ENCODE measurements around the gene CACNA1G. TPM values are rescaled to one million over a fixed set of nuclear protein-coding genes. Genes with fewer than 3 reads are reported as not detected.

Gene CACNA1G
- polyA plus RNA-seq (2013, experiment 1 of 2): 3.0 TPM
- polyA plus RNA-seq (2013, experiment 2 of 2): 2.8 TPM

DNA sequence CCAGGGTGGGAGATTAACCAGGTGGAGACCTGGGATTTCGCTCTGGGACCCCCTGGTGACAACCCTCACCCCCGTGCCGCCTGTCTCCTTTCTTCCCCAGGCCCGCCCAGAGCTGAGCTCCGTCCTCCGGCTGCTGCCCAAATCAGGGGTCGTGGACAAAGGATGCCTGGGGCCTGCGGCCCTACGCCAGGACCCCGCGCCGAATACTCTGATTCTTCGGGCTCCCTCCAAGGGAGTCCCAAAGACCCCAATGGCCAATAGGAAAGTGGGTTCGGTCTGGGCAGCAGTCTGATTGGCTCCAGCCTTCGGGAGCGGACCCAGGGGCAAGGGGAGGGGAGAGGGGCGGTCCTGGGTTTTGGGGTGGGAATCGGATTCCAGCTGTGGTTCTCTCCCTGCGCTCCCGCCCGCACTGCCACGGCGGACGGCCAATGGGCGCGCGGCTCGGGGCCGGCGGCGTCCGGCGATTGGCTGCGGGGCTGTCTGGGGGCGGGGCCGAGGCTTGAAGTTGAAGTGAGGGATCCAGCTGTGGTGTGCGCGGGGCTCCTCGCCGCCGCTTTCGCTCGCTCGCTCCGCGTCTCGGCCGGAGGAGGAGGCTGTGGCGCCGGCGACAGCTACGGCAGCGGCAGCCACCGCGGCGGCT lies at the start of gene CACNA1G:
Gene CACNA1G, plus strand, starts transcription at position 531 of the 640 bp plus-strand sequence. CDS start 745 bp downstream, outside the sequence.
- peak within 1 kb of the TSS; percentile 52 to 77 for H3K4me3 ChIP-seq (ENCODE audit: low read length in 2 of 2)
- no peak within 1 kb of the TSS for H2BK120ac ChIP-seq (ENCODE audit: low read depth, low read length)
- H3K4ac ChIP-seq (ENCODE audit: low read length): no peak within 1 kb of the TSS
- no peak within 1 kb of the TSS for H4K8ac ChIP-seq (ENCODE audit: low read depth, low read length)
- peak within 1 kb of the TSS; percentile 90 for H2BK12ac ChIP-seq (ENCODE audit: low read length)
- peak within 1 kb of the TSS; percentile 94 for H3K4me2 ChIP-seq (ENCODE audit: insufficient read depth, low read length, poor library complexity, severe bottlenecking)
- H2BK5ac ChIP-seq (ENCODE audit: low read length): peak within 1 kb of the TSS; percentile 54
- H2AFZ ChIP-seq (ENCODE audit: low read length): peak within 1 kb of the TSS; percentile 97
- H3K9ac ChIP-seq (ENCODE audit: low read depth, low read length, poor library complexity): peak within 1 kb of the TSS; percentile 4
- DNase-seq (ENCODE audit: low spot score): peak; percentile 97
- peak within 1 kb of the TSS; percentile 95 for H2BK15ac ChIP-seq (ENCODE audit: low read length)
- H3K4me1 ChIP-seq (ENCODE audit: control insufficient read depth in 2 of 2, insufficient read depth in 1 of 2, low read depth in 1 of 2, low read length in 2 of 2): peaks cover 37 to 46% of the 10 kb centered on the region in 2 donors
- H3K36me3 ChIP-seq (replicated peaks in 1 of 2; ENCODE audit: control insufficient read depth in 2 of 2, insufficient read depth in 2 of 2, low read length in 2 of 2): no peaks in the 10 kb centered on the region
- H3K9me3 ChIP-seq (replicated peaks in 1 of 2; ENCODE audit: control insufficient read depth in 2 of 2, insufficient read depth in 1 of 2, low read depth in 1 of 2, low read length in 2 of 2): no peaks in the 10 kb centered on the region
- WGBS, 2 donors (ENCODE audit: extremely low coverage in 2 of 2, insufficient read length in 2 of 2, insufficient replicate concordance in 1 of 2): no CpG with 5 or more reads among the region's 56 CpGs
- H3K23ac ChIP-seq (ENCODE audit: low read depth, low read length, poor library complexity): no peak within 1 kb of the TSS
- peaks cover 13 to 54% (median 51%) of the 10 kb centered on the region in 3 experiments for H3K27me3 ChIP-seq (ENCODE audit: control insufficient read depth in 3 of 3, insufficient read depth in 3 of 3, low read depth in 1 of 3, low read length in 3 of 3)
- H3K79me1 ChIP-seq (ENCODE audit: low read depth, low read length): no peaks in the 10 kb centered on the region
- H4K91ac ChIP-seq (ENCODE audit: low read depth, low read length, poor library complexity): no peak within 1 kb of the TSS
- no peak within 1 kb of the TSS for H3K14ac ChIP-seq (ENCODE audit: low read length)
- no peak within 1 kb of the TSS for H3K27ac ChIP-seq (replicated peaks; ENCODE audit: low read length)
- peak within 1 kb of the TSS; percentile 91 for H3K18ac ChIP-seq (ENCODE audit: low read length)
- H2AK5ac ChIP-seq (ENCODE audit: low read depth, low read length): peak within 1 kb of the TSS; percentile 97

DNA sequence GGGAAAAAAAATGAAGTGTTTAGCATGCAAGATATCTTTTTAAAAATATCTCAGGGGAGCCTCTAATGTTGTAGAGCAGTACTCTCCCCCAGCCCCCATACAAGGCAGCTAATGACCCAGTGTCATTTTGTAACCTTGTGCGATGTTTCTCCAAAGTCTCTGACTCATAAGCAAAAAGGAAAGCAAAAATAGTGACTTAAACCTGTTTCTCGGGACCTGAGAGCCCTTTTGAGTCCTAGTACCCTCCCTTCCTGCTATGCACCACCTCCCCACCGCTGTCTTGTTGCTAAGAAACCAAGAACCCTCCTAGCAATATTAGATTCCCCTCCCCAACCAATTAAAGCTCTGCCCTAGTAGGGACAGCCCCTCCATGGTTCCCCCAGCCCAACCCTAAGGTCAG lies 49.5 kb upstream of the CACNA1G start:
- Histone ChIP-seq H2BK5ac (ENCODE audit: low read length) (no peak overlapping the region), H4K91ac (ENCODE audit: low read depth, low read length, poor library complexity) (no peak overlapping the region), H2BK12ac (ENCODE audit: low read length) (no peak overlapping the region), H3K79me1 (ENCODE audit: low read depth, low read length) (no peaks in the 10 kb centered on the region), H3K27me3 (ENCODE audit: control insufficient read depth in 3 of 3, insufficient read depth in 3 of 3, low read depth in 1 of 3, low read length in 3 of 3) (peaks cover 0 to 25% (median 0%) of the 10 kb centered on the region in 3 experiments), H3K36me3 (replicated peaks in 1 of 2; ENCODE audit: control insufficient read depth in 2 of 2, insufficient read depth in 2 of 2, low read length in 2 of 2) (no peaks in the 10 kb centered on the region), H3K18ac (ENCODE audit: low read length) (no peak overlapping the region), H2AFZ (ENCODE audit: low read length) (peak overlapping the region; percentile 68), H2BK15ac (ENCODE audit: low read length) (no peak overlapping the region), H3K4ac (ENCODE audit: low read length) (no peak overlapping the region), H3K27ac (replicated peaks; ENCODE audit: low read length) (no peak overlapping the region), H3K4me2 (ENCODE audit: insufficient read depth, low read length, poor library complexity, severe bottlenecking) (no peak overlapping the region), H2AK5ac (ENCODE audit: low read depth, low read length) (no peak overlapping the region), H4K8ac (ENCODE audit: low read depth, low read length) (no peak overlapping the region), H3K23ac (ENCODE audit: low read depth, low read length, poor library complexity) (no peak overlapping the region), H3K9me3 (replicated peaks in 1 of 2; ENCODE audit: control insufficient read depth in 2 of 2, insufficient read depth in 1 of 2, low read depth in 1 of 2, low read length in 2 of 2) (no peaks in the 10 kb centered on the region), H3K14ac (ENCODE audit: low read length) (no peak overlapping the region), H3K4me1 (ENCODE audit: control insufficient read depth in 2 of 2, insufficient read depth in 1 of 2, low read depth in 1 of 2, low read length in 2 of 2) (peaks cover 18 to 27% of the 10 kb centered on the region in 2 donors), H3K4me3 (ENCODE audit: low read length in 2 of 2) (no peak overlapping the region), H2BK120ac (ENCODE audit: low read depth, low read length) (no peak overlapping the region), H3K9ac (ENCODE audit: low read depth, low read length, poor library complexity) (no peak overlapping the region)
- DNase-seq (ENCODE audit: low spot score): no peak
- no CpG with 5 or more reads among the region's 3 CpGs for WGBS, 2 donors (ENCODE audit: extremely low coverage in 2 of 2, insufficient read length in 2 of 2, insufficient replicate concordance in 1 of 2)

DNA sequence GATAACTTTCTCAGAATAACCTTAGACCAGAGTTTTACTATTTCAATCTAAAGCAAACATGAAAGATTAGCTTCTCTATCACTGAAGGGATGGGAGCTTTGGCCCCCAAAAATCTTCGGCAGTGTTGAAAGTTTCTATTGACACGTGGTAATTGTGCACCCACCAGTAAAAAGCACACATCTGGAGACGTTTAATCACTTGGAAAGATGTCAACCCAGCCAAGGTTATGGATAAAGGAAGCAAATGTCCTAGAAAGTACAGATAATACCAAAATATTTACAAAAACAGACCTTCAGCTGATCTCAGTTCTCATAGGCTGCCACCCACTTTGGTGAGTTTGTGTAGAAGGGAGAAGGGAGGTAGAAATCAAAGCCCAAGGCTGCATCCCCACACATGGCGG lies 47.0 kb upstream of the CACNA1G start:
- no peak overlapping the region for H2BK120ac ChIP-seq (ENCODE audit: low read depth, low read length)
- H2AK5ac ChIP-seq (ENCODE audit: low read depth, low read length): no peak overlapping the region
- H3K14ac ChIP-seq (ENCODE audit: low read length): no peak overlapping the region
- no peak for DNase-seq (ENCODE audit: low spot score)
- WGBS, 2 donors (ENCODE audit: extremely low coverage in 2 of 2, insufficient read length in 2 of 2, insufficient replicate concordance in 1 of 2): no CpG with 5 or more reads among the region's 4 CpGs
- H3K9ac ChIP-seq (ENCODE audit: low read depth, low read length, poor library complexity): no peak overlapping the region
- H4K8ac ChIP-seq (ENCODE audit: low read depth, low read length): no peak overlapping the region
- H2BK12ac ChIP-seq (ENCODE audit: low read length): no peak overlapping the region
- H3K4ac ChIP-seq (ENCODE audit: low read length): no peak overlapping the region
- no peaks in the 10 kb centered on the region for H3K79me1 ChIP-seq (ENCODE audit: low read depth, low read length)
- H3K4me3 ChIP-seq (ENCODE audit: low read length in 2 of 2): no peak overlapping the region
- H3K27me3 ChIP-seq (ENCODE audit: control insufficient read depth in 3 of 3, insufficient read depth in 3 of 3, low read depth in 1 of 3, low read length in 3 of 3): peaks cover 0 to 22% (median 0%) of the 10 kb centered on the region in 3 experiments
- H2BK5ac ChIP-seq (ENCODE audit: low read length): no peak overlapping the region
- H3K9me3 ChIP-seq (replicated peaks in 1 of 2; ENCODE audit: control insufficient read depth in 2 of 2, insufficient read depth in 1 of 2, low read depth in 1 of 2, low read length in 2 of 2): no peaks in the 10 kb centered on the region
- H3K36me3 ChIP-seq (replicated peaks in 1 of 2; ENCODE audit: control insufficient read depth in 2 of 2, insufficient read depth in 2 of 2, low read length in 2 of 2): no peaks in the 10 kb centered on the region
- peaks cover 18 to 23% of the 10 kb centered on the region in 2 donors for H3K4me1 ChIP-seq (ENCODE audit: control insufficient read depth in 2 of 2, insufficient read depth in 1 of 2, low read depth in 1 of 2, low read length in 2 of 2)
- H3K23ac ChIP-seq (ENCODE audit: low read depth, low read length, poor library complexity): no peak overlapping the region
- no peak overlapping the region for H2AFZ ChIP-seq (ENCODE audit: low read length)
- no peak overlapping the region for H4K91ac ChIP-seq (ENCODE audit: low read depth, low read length, poor library complexity)
- H3K4me2 ChIP-seq (ENCODE audit: insufficient read depth, low read length, poor library complexity, severe bottlenecking): no peak overlapping the region
- H3K18ac ChIP-seq (ENCODE audit: low read length): no peak overlapping the region
- no peak overlapping the region for H2BK15ac ChIP-seq (ENCODE audit: low read length)
- no peak overlapping the region for H3K27ac ChIP-seq (replicated peaks; ENCODE audit: low read length)

DNA sequence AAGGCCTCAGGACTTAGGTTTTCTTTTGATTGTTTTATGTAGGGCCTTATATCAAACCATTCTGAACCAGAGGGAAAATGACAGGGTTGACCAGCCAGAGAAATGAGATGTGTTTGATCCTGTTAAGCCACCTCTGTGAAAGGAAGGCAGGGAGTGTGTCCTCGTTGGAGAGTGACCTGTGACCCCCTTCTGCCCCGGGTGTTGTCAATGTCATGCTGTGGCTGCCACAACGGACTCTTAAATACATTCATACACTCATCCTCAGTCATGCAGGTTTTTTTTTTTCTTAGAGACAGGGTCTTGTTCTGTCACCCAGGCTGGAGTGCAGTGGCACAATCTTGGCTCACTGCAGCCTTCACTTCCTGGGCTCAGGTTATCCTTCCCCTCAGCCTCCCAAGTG lies 46.1 kb upstream of the CACNA1G start:
- no peak overlapping the region for H3K23ac ChIP-seq (ENCODE audit: low read depth, low read length, poor library complexity)

More for the DNA sequence above, 46.1 kb upstream of the CACNA1G start:
- Histone ChIP-seq H3K36me3 (replicated peaks in 1 of 2; ENCODE audit: control insufficient read depth in 2 of 2, insufficient read depth in 2 of 2, low read length in 2 of 2) (no peaks in the 10 kb centered on the region), H2BK120ac (ENCODE audit: low read depth, low read length) (no peak overlapping the region), H2BK12ac (ENCODE audit: low read length) (no peak overlapping the region), H3K14ac (ENCODE audit: low read length) (no peak overlapping the region), H3K4me1 (ENCODE audit: control insufficient read depth in 2 of 2, insufficient read depth in 1 of 2, low read depth in 1 of 2, low read length in 2 of 2) (peaks cover 18% of the 10 kb centered on the region in 2 donors), H3K18ac (ENCODE audit: low read length) (no peak overlapping the region), H3K9me3 (replicated peaks in 1 of 2; ENCODE audit: control insufficient read depth in 2 of 2, insufficient read depth in 1 of 2, low read depth in 1 of 2, low read length in 2 of 2) (no peaks in the 10 kb centered on the region), H3K4me2 (ENCODE audit: insufficient read depth, low read length, poor library complexity, severe bottlenecking) (no peak overlapping the region), H3K27ac (replicated peaks; ENCODE audit: low read length) (peak overlapping the region; percentile 79), H3K4ac (ENCODE audit: low read length) (no peak overlapping the region), H2AK5ac (ENCODE audit: low read depth, low read length) (no peak overlapping the region), H4K91ac (ENCODE audit: low read depth, low read length, poor library complexity) (no peak overlapping the region), H3K27me3 (ENCODE audit: control insufficient read depth in 3 of 3, insufficient read depth in 3 of 3, low read depth in 1 of 3, low read length in 3 of 3) (peaks cover 0 to 21% (median 0%) of the 10 kb centered on the region in 3 experiments), H4K8ac (ENCODE audit: low read depth, low read length) (no peak overlapping the region), H2AFZ (ENCODE audit: low read length) (peak overlapping the region; percentile 38), H3K79me1 (ENCODE audit: low read depth, low read length) (no peaks in the 10 kb centered on the region), H3K4me3 (ENCODE audit: low read length in 2 of 2) (no peak overlapping the region), H2BK15ac (ENCODE audit: low read length) (no peak overlapping the region), H2BK5ac (ENCODE audit: low read length) (no peak overlapping the region), H3K9ac (ENCODE audit: low read depth, low read length, poor library complexity) (no peak overlapping the region)
- no peak for DNase-seq (ENCODE audit: low spot score)
- WGBS, 2 donors (ENCODE audit: extremely low coverage in 2 of 2, insufficient read length in 2 of 2, insufficient replicate concordance in 1 of 2): no CpG with 5 or more reads among the region's 3 CpGs

Data from neuronal stem cell (in vitro differentiated cells).